Measurements from ENCODE around the gene FBXL22.

Gene FBXL22

DNA sequence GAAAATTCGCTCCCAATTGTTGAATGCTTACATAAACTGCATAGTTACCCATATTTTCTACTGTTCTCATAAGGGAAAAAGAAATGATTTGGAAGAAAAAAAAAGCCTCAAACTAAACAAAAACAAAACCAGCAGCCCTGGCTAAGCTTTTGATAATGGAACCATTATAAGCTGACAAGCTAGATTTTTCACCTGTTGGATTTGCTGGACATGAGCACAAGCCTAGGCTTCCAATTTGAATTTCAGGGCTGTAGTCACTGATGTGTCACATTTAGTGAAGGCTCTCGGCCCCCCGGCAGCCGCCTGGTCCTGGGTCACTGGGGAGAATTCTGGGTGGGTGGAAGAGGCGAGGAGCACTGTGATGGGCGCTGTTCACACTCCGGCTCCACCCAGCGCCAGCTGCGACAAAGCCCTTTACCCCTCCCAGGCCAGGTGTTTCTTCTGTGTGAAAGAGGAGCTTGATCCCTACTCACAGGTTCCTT, 4.6 kb downstream of the FBXL22 start:
- Histone ChIP-seq H3K36me3 (ENCODE audit: control insufficient read depth in 2 of 2, insufficient read depth in 1 of 2, low read length in 2 of 2) (no peaks in the 10 kb centered on the region), H3K27ac (ENCODE audit: extremely low read depth, low read depth, low read length) (no peak overlapping the region), H3K9me3 (ENCODE audit: control insufficient read depth, insufficient read depth, low read depth, low read length) (no peaks in the 10 kb centered on the region), H3K4me3 (ENCODE audit: low read depth, low read length) (peak overlapping the region; percentile 68), H3K4me1 (ENCODE audit: control insufficient read depth, insufficient read depth, low read length) (0 out of 2 replicates have a peak, but pooled peaks cover 2% of the 10 kb centered on the region)
- CTCF ChIA-PET, result interaction anchor here (0.5 to 0.6 kb wide), 3 partner anchors 147 to 572 kb away, joined by 3 to 4 read pairs (median 3); no protein-coding TSS in a partner anchor
- POLR2A ChIA-PET, result no interaction called here
- no peak for TF ChIP-seq ZNF558 (tag by site-specific recombination; IDR thresholded peaks at IDR 0.05)
- TF ChIP-seq ZEB2 (tag by site-specific recombination; IDR thresholded peaks at IDR 0.05), result no peak
- TF ChIP-seq SCRT1 (tag by site-specific recombination; IDR thresholded peaks at IDR 0.05; ENCODE audit: borderline replicate concordance), result peak; percentile 60; the same call in 1 of the 2 replicates
- TF ChIP-seq SCRT2 (tag by site-specific recombination; IDR thresholded peaks at IDR 0.05), result peak; percentile 91
- no peak for TF ChIP-seq ZSCAN23 (tag by site-specific recombination; IDR thresholded peaks at IDR 0.05)
- TF ChIP-seq KLF9 (tag by site-specific recombination; IDR thresholded peaks at IDR 0.05; ENCODE audit: low read depth), result no peak
- TF ChIP-seq, protein P1, sequence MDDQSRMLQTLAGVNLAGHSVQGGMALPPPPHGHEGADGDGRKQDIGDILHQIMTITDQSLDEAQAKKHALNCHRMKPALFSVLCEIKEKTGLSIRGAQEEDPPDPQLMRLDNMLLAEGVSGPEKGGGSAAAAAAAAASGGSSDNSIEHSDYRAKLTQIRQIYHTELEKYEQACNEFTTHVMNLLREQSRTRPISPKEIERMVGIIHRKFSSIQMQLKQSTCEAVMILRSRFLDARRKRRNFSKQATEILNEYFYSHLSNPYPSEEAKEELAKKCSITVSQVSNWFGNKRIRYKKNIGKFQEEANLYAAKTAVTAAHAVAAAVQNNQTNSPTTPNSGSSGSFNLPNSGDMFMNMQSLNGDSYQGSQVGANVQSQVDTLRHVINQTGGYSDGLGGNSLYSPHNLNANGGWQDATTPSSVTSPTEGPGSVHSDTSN (CRISPR knock-in tag; IDR thresholded peaks at IDR 0.05), result no peak
- TF ChIP-seq, protein P2, sequence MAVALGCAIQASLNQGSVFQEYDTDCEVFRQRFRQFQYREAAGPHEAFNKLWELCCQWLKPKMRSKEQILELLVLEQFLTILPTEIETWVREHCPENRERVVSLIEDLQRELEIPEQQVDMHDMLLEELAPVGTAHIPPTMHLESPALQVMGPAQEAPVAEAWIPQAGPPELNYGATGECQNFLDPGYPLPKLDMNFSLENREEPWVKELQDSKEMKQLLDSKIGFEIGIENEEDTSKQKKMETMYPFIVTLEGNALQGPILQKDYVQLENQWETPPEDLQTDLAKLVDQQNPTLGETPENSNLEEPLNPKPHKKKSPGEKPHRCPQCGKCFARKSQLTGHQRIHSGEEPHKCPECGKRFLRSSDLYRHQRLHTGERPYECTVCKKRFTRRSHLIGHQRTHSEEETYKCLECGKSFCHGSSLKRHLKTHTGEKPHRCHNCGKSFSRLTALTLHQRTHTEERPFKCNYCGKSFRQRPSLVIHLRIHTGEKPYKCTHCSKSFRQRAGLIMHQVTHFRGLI (tag by site-specific recombination; IDR thresholded peaks at IDR 0.05), result no peak
- no peak for TF ChIP-seq ZNF660 (tag by site-specific recombination; IDR thresholded peaks at IDR 0.05)
- TF ChIP-seq ZNF610 (tag by site-specific recombination; IDR thresholded peaks at IDR 0.05; ENCODE audit: borderline replicate concordance), result no peak
- TF ChIP-seq, protein P3, sequence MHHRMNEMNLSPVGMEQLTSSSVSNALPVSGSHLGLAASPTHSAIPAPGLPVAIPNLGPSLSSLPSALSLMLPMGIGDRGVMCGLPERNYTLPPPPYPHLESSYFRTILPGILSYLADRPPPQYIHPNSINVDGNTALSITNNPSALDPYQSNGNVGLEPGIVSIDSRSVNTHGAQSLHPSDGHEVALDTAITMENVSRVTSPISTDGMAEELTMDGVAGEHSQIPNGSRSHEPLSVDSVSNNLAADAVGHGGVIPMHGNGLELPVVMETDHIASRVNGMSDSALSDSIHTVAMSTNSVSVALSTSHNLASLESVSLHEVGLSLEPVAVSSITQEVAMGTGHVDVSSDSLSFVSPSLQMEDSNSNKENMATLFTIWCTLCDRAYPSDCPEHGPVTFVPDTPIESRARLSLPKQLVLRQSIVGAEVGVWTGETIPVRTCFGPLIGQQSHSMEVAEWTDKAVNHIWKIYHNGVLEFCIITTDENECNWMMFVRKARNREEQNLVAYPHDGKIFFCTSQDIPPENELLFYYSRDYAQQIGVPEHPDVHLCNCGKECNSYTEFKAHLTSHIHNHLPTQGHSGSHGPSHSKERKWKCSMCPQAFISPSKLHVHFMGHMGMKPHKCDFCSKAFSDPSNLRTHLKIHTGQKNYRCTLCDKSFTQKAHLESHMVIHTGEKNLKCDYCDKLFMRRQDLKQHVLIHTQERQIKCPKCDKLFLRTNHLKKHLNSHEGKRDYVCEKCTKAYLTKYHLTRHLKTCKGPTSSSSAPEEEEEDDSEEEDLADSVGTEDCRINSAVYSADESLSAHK (tag by site-specific recombination; IDR thresholded peaks at IDR 0.05), result no peak
- TF ChIP-seq GLIS1 (tag by site-specific recombination; IDR thresholded peaks at IDR 0.05), result no peak

DNA sequence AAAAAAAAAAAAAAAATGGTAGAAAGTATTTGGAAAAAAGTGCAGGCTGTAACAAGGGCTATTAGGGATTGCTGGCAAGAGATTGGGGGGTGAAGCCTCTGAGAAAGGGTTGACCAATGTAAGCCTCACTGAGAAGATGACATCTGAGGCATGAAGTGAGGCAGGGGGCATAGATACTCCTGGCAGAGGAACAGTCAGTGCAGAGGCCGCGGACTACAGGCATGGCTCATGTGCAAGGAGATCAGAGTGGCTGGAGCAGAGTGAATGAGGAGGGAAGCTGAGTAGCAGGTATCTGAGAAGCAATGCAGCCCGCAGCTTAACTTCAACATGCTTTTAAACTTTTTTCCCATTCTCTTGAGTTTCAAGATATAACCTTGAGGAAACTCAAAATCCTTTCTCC, 5.4 kb downstream of the FBXL22 start:
- ChIA-PET CTCF (interaction anchor here (0.5 to 0.6 kb wide), 3 partner anchors 148 to 348 kb away, joined by 3 to 4 read pairs (median 3); no protein-coding TSS in a partner anchor), POLR2A (no interaction called here)
- H3K4me1 ChIP-seq (ENCODE audit: control insufficient read depth, insufficient read depth, low read length), result 0 out of 2 replicates have a peak, but pooled peaks cover 2% of the 10 kb centered on the region
- no peak overlapping the region for H3K27ac ChIP-seq (ENCODE audit: extremely low read depth, low read depth, low read length)
- peaks cover 0 to under 1% of the 10 kb centered on the region in 2 experiments; a peak in 1 of 3 replicates for H3K36me3 ChIP-seq (ENCODE audit: control insufficient read depth in 2 of 2, insufficient read depth in 1 of 2, low read length in 2 of 2)
- no peaks in the 10 kb centered on the region for H3K9me3 ChIP-seq (ENCODE audit: control insufficient read depth, insufficient read depth, low read depth, low read length)
- H3K4me3 ChIP-seq (ENCODE audit: low read depth, low read length), result no peak overlapping the region
- TF ChIP-seq ZNF23 (tag by site-specific recombination; IDR thresholded peaks at IDR 0.05; ENCODE audit: borderline replicate concordance) (no peak), ZNF350 (tag by site-specific recombination; IDR thresholded peaks at IDR 0.05) (no peak), ZNF274 (IDR thresholded peaks at IDR 0.05; ENCODE audit: low read length) (no peak), ZNF274 (tag by site-specific recombination; IDR thresholded peaks at IDR 0.05; ENCODE audit: borderline replicate concordance) (no peak), ZNF626 (tag by site-specific recombination; IDR thresholded peaks at IDR 0.05) (no peak), ZNF112 (tag by site-specific recombination; IDR thresholded peaks at IDR 0.05) (no peak), SP3 (tag by site-specific recombination; IDR thresholded peaks at IDR 0.05) (no peak), ZNF202 (tag by site-specific recombination; IDR thresholded peaks at IDR 0.05; ENCODE audit: borderline replicate concordance) (no peak), ZNF548 (tag by site-specific recombination; IDR thresholded peaks at IDR 0.05) (no peak), ZNF624 (tag by site-specific recombination; IDR thresholded peaks at IDR 0.05) (no peak), ZNF585B (tag by site-specific recombination; IDR thresholded peaks at IDR 0.05) (no peak), ZSCAN16 (tag by site-specific recombination; IDR thresholded peaks at IDR 0.05) (no peak)
- TF ChIP-seq, protein P4, sequence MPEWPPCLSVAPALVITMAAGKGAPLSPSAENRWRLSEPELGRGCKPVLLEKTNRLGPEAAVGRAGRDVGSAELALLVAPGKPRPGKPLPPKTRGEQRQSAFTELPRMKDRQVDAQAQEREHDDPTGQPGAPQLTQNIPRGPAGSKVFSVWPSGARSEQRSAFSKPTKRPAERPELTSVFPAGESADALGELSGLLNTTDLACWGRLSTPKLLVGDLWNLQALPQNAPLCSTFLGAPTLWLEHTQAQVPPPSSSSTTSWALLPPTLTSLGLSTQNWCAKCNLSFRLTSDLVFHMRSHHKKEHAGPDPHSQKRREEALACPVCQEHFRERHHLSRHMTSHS (tag by site-specific recombination; IDR thresholded peaks at IDR 0.05), result no peak
- TF ChIP-seq, protein P5, sequence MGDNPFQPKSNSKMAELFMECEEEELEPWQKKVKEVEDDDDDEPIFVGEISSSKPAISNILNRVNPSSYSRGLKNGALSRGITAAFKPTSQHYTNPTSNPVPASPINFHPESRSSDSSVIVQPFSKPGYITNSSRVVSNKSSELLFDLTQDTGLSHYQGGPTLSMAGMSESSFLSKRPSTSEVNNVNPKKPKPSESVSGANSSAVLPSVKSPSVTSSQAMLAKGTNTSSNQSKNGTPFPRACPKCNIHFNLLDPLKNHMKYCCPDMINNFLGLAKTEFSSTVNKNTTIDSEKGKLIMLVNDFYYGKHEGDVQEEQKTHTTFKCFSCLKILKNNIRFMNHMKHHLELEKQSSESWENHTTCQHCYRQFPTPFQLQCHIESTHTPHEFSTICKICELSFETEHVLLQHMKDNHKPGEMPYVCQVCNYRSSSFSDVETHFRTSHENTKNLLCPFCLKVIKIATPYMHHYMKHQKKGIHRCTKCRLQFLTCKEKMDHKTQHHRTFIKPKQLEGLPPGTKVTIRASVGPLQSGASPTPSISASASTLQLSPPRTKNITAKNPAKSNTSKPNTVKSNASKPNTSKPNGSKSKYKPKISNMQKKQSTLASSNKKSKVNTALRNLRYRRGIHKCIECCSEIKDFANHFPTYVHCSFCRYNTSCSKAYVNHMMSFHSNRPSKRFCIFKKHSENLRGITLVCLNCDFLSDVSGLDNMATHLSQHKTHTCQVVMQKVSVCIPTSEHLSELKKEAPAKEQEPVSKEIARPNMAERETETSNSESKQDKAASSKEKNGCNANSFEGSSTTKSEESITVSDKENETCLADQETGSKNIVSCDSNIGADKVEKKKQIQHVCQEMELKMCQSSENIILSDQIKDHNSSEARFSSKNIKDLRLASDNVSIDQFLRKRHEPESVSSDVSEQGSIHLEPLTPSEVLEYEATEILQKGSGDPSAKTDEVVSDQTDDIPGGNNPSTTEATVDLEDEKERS (tag by site-specific recombination; IDR thresholded peaks at IDR 0.05), result no peak
